Mesothelial cell of epicardium (in vitro differentiated cells): Measurements from ENCODE around the gene CD93. TPM values are rescaled to one million over a fixed set of nuclear protein-coding genes. Genes with fewer than 3 reads are reported as not detected.

Experiments used
- DNase-seq, 2 experiments: peaks; one replicate each; pipeline ENCODE4 v3.0.0; 2021; ENCODE audit warnings: low spot score in 2 of 2; ENCODE audit not compliant: unreplicated experiment in 2 of 2
- H3K27ac Mint-ChIP-seq: 2 replicates; pipeline ENCODE4 v1.8.0; 2021; ENCODE audit warnings: mixed read lengths
- H3K27me3 Mint-ChIP-seq: 2 replicates; pipeline ENCODE4 v1.8.0; 2021; ENCODE audit warnings: low read depth, mixed read lengths
- H3K36me3 Mint-ChIP-seq: 2 replicates; pipeline ENCODE4 v1.8.0; 2021; ENCODE audit warnings: mixed read lengths
- H3K4me1 Mint-ChIP-seq: 2 replicates; pipeline ENCODE4 v1.8.0; 2021; ENCODE audit warnings: mixed read lengths
- H3K4me3 Mint-ChIP-seq: 2 replicates; pipeline ENCODE4 v1.8.0; 2021; ENCODE audit warnings: mild to moderate bottlenecking, moderate library complexity, mixed read lengths
- H3K9me3 Mint-ChIP-seq: 2 replicates; pipeline ENCODE4 v1.8.0; 2021; ENCODE audit warnings: mixed read lengths
- total RNA-seq: library from RNA; stranded (reverse); gene quantifications from 3 replicates; pipeline ENCODE4 v1.2.1, GENCODE V29; 2021
- TF ChIP-seq, protein P1 (sequence below): fragments of 200-600 bp; sonication (generic); IDR thresholded peaks from one replicate; pipeline ENCODE4 v1.5.0; 2021; ENCODE audit warnings: antibody characterized with exemption; ENCODE audit not compliant: unreplicated experiment

The CD93 gene
- total RNA-seq, 1 donor from 2014 or later = 0.07 TPM

- peak overlapping the region; percentile 50 for H3K27ac Mint-ChIP-seq
- H3K27me3 Mint-ChIP-seq = peaks cover 81% of the 10 kb centered on the region
- H3K4me3 Mint-ChIP-seq = peak overlapping the region; percentile 81
- peaks cover 18% of the 10 kb centered on the region for H3K4me1 Mint-ChIP-seq
- no peaks in the 10 kb centered on the region for H3K36me3 Mint-ChIP-seq
- no peaks in the 10 kb centered on the region for H3K9me3 Mint-ChIP-seq
- DNase-seq = peak in 1 of 2 experiments; percentile 89
- TF ChIP-seq, protein P1, sequence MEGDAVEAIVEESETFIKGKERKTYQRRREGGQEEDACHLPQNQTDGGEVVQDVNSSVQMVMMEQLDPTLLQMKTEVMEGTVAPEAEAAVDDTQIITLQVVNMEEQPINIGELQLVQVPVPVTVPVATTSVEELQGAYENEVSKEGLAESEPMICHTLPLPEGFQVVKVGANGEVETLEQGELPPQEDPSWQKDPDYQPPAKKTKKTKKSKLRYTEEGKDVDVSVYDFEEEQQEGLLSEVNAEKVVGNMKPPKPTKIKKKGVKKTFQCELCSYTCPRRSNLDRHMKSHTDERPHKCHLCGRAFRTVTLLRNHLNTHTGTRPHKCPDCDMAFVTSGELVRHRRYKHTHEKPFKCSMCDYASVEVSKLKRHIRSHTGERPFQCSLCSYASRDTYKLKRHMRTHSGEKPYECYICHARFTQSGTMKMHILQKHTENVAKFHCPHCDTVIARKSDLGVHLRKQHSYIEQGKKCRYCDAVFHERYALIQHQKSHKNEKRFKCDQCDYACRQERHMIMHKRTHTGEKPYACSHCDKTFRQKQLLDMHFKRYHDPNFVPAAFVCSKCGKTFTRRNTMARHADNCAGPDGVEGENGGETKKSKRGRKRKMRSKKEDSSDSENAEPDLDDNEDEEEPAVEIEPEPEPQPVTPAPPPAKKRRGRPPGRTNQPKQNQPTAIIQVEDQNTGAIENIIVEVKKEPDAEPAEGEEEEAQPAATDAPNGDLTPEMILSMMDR = peak; percentile 79
These were observed 35.1 kb downstream of the CD93 start for GRCh38 chr20:23050847-23051627.

DNA sequence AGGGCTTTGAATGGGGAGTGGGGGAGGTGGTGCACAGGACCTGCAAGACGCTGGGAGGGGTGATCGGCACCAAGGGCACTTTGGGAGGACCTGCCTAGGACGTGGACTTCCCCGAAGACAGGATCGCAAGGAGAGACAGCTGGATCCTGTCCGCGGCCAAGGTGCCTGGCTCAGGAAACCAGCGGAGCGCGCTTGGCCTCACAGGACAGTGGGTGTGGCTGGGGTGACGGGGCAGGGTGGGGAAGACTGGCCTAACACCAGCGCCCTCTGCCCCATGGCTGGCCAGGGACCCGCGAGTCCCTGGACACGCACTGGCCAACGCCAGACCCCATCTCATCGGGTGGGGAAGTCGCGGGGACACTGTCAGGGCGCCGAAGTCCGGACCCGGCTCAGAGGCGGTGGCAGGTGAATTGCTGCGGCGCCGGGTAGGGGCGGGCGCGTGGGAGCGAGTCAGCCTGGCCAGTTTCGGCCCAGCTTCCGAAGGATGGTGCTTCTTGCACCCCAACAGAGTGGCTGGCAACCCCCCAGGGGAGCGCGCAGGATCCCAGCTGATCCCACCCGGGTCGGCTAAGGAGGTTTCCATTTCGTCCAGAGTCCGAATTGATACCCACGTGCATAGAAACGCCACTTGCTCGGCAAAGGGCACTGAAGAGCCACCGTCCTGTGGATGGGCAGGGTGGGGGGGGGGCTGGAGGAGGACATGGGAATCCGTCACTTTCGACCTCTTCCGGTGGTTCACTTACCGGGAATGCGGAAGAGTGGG lies 35.9 kb downstream of the CD93 start:
- H3K4me3 Mint-ChIP-seq = peak overlapping the region; percentile 81
- peaks cover 18% of the 10 kb centered on the region for H3K4me1 Mint-ChIP-seq
- H3K27ac Mint-ChIP-seq = peak overlapping the region; percentile 50
- H3K27me3 Mint-ChIP-seq = peaks cover 82% of the 10 kb centered on the region
- H3K9me3 Mint-ChIP-seq = no peaks in the 10 kb centered on the region
- no peaks in the 10 kb centered on the region for H3K36me3 Mint-ChIP-seq
- peak in 1 of 2 experiments; percentile 47 for DNase-seq
- TF ChIP-seq, protein P1 = no peak

GRCh38 chr20:23049201-23050075 lies 36.7 kb downstream of the CD93 start, which contains the start of gene THBD:
Gene THBD, minus strand, starts transcription at chr20:23049672. Its CDS starts 168 bp downstream, at chr20:23049504.
- Mint-ChIP-seq H3K27ac (no peak within 1 kb of the TSS), H3K9me3 (no peaks in the 10 kb centered on the region), H3K4me1 (peaks cover 18% of the 10 kb centered on the region), H3K36me3 (no peaks in the 10 kb centered on the region), H3K27me3 (peaks cover 89% of the 10 kb centered on the region), H3K4me3 (peak within 1 kb of the TSS; percentile 81)
- TF ChIP-seq, protein P1 = no peak
- DNase-seq = no peak

DNA sequence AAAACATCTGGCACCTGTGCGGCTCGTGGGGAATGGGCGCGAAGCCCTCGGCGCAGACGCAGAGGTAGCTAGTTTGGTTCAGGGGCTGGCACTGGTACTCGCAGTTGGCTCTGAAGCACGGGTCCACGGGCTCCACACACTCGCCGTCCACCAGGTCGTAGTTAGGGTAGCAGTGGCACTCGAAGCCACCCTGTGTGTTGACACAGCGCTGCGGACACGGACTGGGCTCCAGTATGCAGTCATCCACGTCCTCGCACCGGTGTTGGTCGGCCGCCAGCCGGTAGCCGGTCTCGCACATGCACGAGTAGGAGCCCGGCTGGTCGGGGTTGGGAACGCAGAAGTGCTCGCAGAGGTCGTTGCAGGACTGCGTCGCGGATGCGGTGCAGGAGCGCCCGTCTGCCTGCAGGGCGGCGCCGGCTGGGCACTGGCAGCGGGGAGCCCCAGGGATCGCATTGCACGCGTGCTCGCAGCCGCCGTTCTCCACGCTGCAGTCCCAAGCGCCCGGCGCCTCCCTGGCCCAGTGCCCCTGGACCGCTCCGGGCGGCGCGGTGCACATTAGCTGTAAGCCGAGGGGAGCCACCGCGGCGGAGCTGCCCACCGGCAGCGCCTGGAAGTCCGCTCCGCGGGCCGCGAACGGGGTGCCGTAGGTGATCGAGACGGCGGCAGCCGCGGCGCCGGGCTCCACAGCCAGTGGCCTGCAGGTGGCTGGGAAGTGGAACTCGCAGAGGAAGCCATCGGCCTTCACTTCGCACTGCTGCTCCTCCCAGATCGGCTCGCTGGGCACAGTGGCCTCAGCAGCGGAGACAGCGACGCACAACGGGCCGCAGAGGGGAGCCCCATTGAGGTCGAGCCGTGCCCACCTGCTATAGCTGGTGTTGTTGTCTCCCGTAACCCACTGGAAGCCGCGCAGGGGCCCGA lies 37.6 kb downstream of the CD93 start:
- H3K9me3 Mint-ChIP-seq = no peaks in the 10 kb centered on the region
- no peak overlapping the region for H3K27ac Mint-ChIP-seq
- H3K27me3 Mint-ChIP-seq = peaks cover 91% of the 10 kb centered on the region
- peak overlapping the region; percentile 81 for H3K4me3 Mint-ChIP-seq
- TF ChIP-seq, protein P1 = peak; percentile 37
- no peaks in the 10 kb centered on the region for H3K36me3 Mint-ChIP-seq
- H3K4me1 Mint-ChIP-seq = peaks cover 18% of the 10 kb centered on the region
- DNase-seq = peak in 1 of 2 experiments; percentile 52
